MCF 10A (cell line): Measurements from ENCODE around the gene PTPRN2. TPM values are rescaled to one million over a fixed set of nuclear protein-coding genes. Genes with fewer than 3 reads are reported as not detected.

Experiments
- BruUV-seq: library from RNA; stranded (reverse); fragments of 400-500 nt; replicated peaks from 2 replicates; lab custom pipeline; 2021; lab: Mats Ljungman, UMichigan
- CTCF ChIA-PET: fragments of 300-600 bp; sonication (Branson Sonifier 250); formaldehyde crosslinking; extraction: SDS; loops from one replicate; lab custom pipeline; 2021; ENCODE audit warnings: antibody characterized with exemption, inconsistent platforms; lab: Yijun Ruan, JAX
- POLR2A ChIA-PET: fragments of 300-600, 350-650 bp; sonication (Branson Sonifier 250); formaldehyde crosslinking; extraction: SDS; loops from one replicate; lab custom pipeline; 2020; ENCODE audit warnings: antibody characterized with exemption, inconsistent platforms; lab: Yijun Ruan, JAX
- DNase-seq: peaks from one replicate; pipeline ENCODE4 v3.0.0-alpha.2; 2018; ENCODE audit not compliant: unreplicated experiment
- H3K27ac Mint-ChIP-seq: one replicate; pipeline ENCODE4 v1.8.0; 2022; ENCODE audit warnings: mild to moderate bottlenecking, low read depth, mixed read lengths; ENCODE audit not compliant: unreplicated experiment
- H3K27me3 Mint-ChIP-seq: one replicate; pipeline ENCODE4 v1.8.0; 2022; ENCODE audit warnings: mixed read lengths; ENCODE audit not compliant: insufficient read depth, unreplicated experiment
- H3K36me3 Mint-ChIP-seq: one replicate; pipeline ENCODE4 v1.8.0; 2022; ENCODE audit warnings: mild to moderate bottlenecking, moderate library complexity, mixed read lengths; ENCODE audit not compliant: insufficient read depth, unreplicated experiment
- H3K4me1 Mint-ChIP-seq: one replicate; pipeline ENCODE4 v1.8.0; 2022; ENCODE audit warnings: mixed read lengths; ENCODE audit not compliant: insufficient read depth, unreplicated experiment
- H3K4me3 Mint-ChIP-seq: one replicate; pipeline ENCODE4 v1.8.0; 2022; ENCODE audit warnings: mild to moderate bottlenecking, moderate library complexity, mixed read lengths; ENCODE audit not compliant: unreplicated experiment
- H3K9me3 Mint-ChIP-seq: one replicate; pipeline ENCODE4 v1.8.0; 2022; ENCODE audit warnings: mixed read lengths; ENCODE audit not compliant: unreplicated experiment
- intact Hi-C: fragments of 100-400 bp; cut with micrococcal nuclease; formaldehyde crosslinking; loops from 2 replicates; pipeline ENCODE4 v1.14.1; 2022
- total RNA-seq: library from RNA; stranded (reverse); gene quantifications from 2 replicates; pipeline ENCODE4 v1.2.3, GENCODE V29; 2022
- TF ChIP-seq, protein P1 (sequence below): fragments of 200-600 bp; IDR thresholded peaks from one replicate; pipeline ENCODE4 v1.8.0; 2022; ENCODE audit warnings: antibody characterized with exemption, mild to moderate bottlenecking; ENCODE audit not compliant: unreplicated experiment

Gene PTPRN2
- total RNA-seq, 1 experiment from 2014 or later, result 4.5 TPM

DNA sequence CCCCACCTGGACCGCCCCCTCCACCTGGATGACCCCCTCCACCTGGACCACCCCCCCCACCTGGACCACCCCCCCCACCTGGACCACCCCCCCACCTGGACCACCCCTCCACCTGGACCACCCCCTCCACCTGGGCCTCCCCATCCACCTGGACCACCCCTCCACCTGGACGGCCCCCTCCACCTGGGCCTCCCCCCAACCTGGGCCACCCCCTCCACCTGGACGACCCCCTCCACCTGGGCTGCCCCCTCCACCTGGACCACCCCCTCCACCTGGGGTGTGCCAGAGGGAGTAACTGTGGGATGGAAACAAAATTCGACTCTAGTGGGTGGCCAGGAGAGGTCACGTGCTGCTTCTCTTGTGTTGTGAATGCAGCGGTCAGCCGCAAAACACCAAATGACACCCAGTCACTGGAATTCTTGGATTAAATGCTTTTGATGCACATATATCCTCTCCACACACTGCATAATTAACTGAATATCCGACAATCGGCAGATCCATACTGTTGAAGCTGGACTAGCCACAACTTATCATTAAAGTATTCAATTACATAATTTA, 316.7 kb downstream of the PTPRN2 start:
- TF ChIP-seq, protein P1, sequence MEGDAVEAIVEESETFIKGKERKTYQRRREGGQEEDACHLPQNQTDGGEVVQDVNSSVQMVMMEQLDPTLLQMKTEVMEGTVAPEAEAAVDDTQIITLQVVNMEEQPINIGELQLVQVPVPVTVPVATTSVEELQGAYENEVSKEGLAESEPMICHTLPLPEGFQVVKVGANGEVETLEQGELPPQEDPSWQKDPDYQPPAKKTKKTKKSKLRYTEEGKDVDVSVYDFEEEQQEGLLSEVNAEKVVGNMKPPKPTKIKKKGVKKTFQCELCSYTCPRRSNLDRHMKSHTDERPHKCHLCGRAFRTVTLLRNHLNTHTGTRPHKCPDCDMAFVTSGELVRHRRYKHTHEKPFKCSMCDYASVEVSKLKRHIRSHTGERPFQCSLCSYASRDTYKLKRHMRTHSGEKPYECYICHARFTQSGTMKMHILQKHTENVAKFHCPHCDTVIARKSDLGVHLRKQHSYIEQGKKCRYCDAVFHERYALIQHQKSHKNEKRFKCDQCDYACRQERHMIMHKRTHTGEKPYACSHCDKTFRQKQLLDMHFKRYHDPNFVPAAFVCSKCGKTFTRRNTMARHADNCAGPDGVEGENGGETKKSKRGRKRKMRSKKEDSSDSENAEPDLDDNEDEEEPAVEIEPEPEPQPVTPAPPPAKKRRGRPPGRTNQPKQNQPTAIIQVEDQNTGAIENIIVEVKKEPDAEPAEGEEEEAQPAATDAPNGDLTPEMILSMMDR, result no peak
- no TSS peak for BruUV-seq
- CTCF ChIA-PET, result no interaction called here
- Mint-ChIP-seq H3K4me1 (no peaks in the 10 kb centered on the region), H3K4me3 (no peak overlapping the region), H3K9me3 (peaks cover 16% of the 10 kb centered on the region), H3K27me3 (no peaks in the 10 kb centered on the region), H3K27ac (no peak overlapping the region), H3K36me3 (no peaks in the 10 kb centered on the region)
- intact Hi-C loops, result no loop called here
- POLR2A ChIA-PET, result no interaction called here
- DNase-seq, result no peak

DNA sequence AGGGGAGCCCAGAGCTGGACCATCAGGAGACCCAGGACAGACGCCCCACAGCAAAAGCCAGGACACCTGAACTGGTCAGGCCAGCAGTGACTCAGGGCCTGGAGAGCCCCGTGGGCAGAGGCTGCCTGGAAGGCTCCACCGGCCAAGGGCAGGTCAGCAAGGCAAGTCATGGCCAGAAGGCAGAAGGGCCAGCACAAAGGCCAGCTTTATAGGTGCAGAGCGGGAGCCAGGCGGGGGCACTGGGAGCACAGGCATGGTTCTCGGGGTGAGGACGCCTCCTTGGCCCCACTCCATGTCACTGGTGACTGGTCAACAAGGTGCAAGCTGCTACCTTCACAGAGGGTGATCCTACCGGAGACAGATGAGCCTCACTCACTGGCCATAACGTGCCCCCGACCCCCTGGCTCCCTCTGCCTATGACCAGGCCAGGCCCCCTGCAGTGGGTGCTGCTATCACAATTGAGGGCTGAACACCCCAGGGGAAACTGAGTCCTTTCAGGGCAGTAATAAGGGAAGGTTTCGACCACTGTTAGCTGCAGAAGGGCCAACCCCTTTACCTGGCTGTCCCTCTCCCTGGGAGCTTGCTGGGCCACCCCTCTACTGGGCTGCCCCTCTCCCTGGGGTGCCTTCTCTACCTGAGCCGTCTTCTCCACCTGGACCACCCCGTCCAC, 317.4 kb downstream of the PTPRN2 start:
- H3K4me3 Mint-ChIP-seq, result no peak overlapping the region
- no peaks in the 10 kb centered on the region for H3K4me1 Mint-ChIP-seq
- H3K27me3 Mint-ChIP-seq, result no peaks in the 10 kb centered on the region
- no peaks in the 10 kb centered on the region for H3K36me3 Mint-ChIP-seq
- ChIA-PET POLR2A (no interaction called here), CTCF (no interaction called here)
- intact Hi-C loops, result no loop called here
- DNase-seq, result no peak
- TF ChIP-seq, protein P1, result no peak
- no TSS peak for BruUV-seq
- H3K27ac Mint-ChIP-seq, result no peak overlapping the region
- H3K9me3 Mint-ChIP-seq, result peaks cover 16% of the 10 kb centered on the region

DNA sequence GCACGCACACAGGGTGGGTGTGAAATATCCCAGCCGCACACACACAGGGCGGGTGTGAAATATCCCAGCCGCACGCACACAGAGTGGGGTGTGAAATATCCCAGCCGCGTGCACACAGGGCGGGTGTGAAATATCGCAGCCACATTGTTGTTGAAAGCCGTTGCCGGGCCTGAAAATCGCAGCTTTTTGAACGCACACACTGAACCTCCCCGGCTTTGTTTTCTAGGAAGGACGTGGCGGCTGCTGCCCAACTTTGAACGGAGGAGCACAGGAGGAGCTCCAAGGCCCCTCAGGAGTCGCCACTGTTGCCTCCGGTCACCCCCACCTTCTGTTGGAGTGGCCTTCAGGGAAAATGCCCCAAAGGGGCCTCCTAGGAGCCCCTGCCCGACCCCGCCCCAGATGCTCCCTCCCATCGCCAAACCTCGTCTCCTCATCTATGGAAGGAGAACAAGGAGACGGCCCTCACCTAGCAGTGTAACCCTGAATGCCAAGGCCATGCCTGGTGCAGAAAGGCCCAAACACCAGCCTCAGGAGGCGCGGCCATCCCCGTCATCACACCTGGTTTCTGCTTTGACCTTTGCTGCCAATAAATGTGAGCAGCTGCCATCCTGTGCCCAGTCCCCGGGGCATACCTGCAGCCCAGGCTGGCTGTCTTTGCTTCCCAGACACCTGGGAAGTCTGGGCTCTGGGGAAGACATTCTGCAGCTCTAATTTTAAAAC, 318.6 kb downstream of the PTPRN2 start:
- intact Hi-C loops, result no loop called here
- Mint-ChIP-seq H3K4me3 (no peak overlapping the region), H3K4me1 (no peaks in the 10 kb centered on the region), H3K27me3 (no peaks in the 10 kb centered on the region), H3K9me3 (peaks cover 16% of the 10 kb centered on the region), H3K27ac (no peak overlapping the region), H3K36me3 (no peaks in the 10 kb centered on the region)
- TF ChIP-seq, protein P1, result no peak
- ChIA-PET CTCF (no interaction called here), POLR2A (no interaction called here)
- BruUV-seq, result no TSS peak
- no peak for DNase-seq

DNA sequence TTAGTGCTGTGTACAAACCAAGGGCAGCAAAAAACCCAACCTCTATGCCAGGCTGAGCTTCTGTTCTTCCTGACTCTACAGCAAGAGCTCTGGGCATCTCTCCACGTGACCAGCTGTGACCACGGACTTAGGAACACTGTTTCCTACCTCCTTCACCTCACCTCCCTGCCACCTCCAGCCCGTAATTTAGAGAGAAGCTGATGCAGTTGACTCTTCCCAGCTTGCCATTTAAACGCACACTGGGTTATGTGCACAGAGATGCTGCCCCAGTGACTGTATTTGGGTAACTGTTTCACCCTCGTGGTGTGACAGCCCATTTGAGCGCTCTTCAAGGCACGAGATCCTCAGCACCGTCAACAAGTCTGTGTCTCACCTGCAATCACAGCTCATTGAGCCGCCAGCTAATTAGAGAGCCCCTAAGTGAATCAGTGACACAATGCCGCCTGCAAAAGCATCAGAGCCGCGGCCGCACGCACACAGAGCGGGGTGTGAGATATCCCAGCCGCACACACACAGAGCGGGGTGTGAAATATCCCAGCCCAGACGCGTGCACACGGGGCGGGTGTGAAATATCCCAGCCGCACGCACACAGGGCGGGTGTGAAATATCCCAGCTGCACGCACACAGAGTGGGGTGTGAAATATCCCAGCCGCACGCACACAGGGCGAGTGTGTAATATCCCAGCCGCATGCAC, 319.7 kb downstream of the PTPRN2 start:
- DNase-seq, result no peak
- H3K36me3 Mint-ChIP-seq, result no peaks in the 10 kb centered on the region
- no peaks in the 10 kb centered on the region for H3K4me1 Mint-ChIP-seq
- no peak overlapping the region for H3K4me3 Mint-ChIP-seq
- H3K27me3 Mint-ChIP-seq, result no peaks in the 10 kb centered on the region
- CTCF ChIA-PET, result no interaction called here
- POLR2A ChIA-PET, result no interaction called here
- H3K27ac Mint-ChIP-seq, result no peak overlapping the region
- intact Hi-C loops, result no loop called here
- no TSS peak for BruUV-seq
- H3K9me3 Mint-ChIP-seq, result peaks cover 15% of the 10 kb centered on the region
- TF ChIP-seq, protein P1, result no peak
